Tibial nerve (tissue), 3 donors: ENCODE data around the gene ZFHX2.

ENCODE experiments used
- EP300 ChIP-seq, 2 donors: sonication (generic); formaldehyde crosslinking; IDR thresholded peaks; one replicate each; pipeline ENCODE4 v1.6.1; 2017; ENCODE audit warnings: antibody characterized with exemption in 2 of 2, mild to moderate bottlenecking in 1 of 2
- POLR2A ChIP-seq, 2 donors: fragments of 450-650 bp; IDR thresholded peaks; one replicate each; pipeline ENCODE4 v1.6.1; 2017; ENCODE audit warnings: antibody characterized with exemption in 2 of 2, mild to moderate bottlenecking in 2 of 2, moderate library complexity in 2 of 2

DNA sequence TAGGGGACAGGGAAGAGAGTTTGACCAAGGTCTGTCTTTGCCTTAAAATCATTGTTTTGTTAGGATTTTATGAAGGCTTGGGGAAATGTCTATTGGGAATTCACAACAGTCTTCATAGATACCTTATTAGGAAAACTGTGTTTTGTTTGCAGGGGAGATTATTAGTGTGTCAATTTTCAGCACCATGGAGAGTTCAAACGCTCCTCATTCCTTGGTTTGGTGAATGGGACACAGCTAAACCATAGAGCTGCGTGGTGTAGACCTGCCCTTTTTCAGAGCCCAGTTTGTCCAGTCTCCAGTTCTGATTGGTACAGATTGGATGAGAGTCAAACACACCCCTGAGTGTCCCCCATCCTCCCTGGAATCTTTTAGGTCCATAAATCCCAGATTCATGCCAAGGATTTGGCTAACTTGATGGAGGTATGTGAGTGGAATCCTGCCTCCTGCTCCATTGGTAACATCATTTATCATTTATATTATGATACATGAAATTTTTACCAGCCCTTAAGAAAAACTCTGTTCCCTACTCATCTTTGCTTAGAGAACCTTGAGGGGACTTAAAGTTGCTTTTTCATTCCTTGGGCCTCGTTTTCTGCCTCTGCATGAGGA is 70.1 kb downstream of the ZFHX2 start:
- TF ChIP-seq POLR2A (IDR thresholded peaks at IDR 0.05) (no peak), EP300 (IDR thresholded peaks at IDR 0.05) (no peak)
